Smooth muscle cell (in vitro differentiated cells): ENCODE data around the gene CLSTN1. TPM values are rescaled to one million over a fixed set of nuclear protein-coding genes. Genes with fewer than 3 reads are reported as not detected.

ENCODE experiments used
- DNase-seq: peaks from one replicate; lab custom pipeline; 2025; ENCODE audit not compliant: unreplicated experiment; lab: John Stamatoyannopoulos, UW
- H2AFZ ChIP-seq: fragments of 200-600 bp; sonication (generic); 2 replicates; pipeline ENCODE4 v1.6.0; 2016; ENCODE audit warnings: antibody characterized with exemption, low read depth, mild to moderate bottlenecking
- H3F3A ChIP-seq: fragments of 200-600 bp; sonication (generic); 2 replicates; pipeline ENCODE4 v1.6.0; 2017; ENCODE audit warnings: antibody characterized with exemption, low read depth
- H3K27ac ChIP-seq: fragments of 200-600 bp; sonication (generic); 2 replicates; pipeline ENCODE4 v1.5.1; 2016; ENCODE audit warnings: low read depth, mild to moderate bottlenecking
- H3K27me3 ChIP-seq: fragments of 200-600 bp; sonication (generic); 2 replicates; pipeline ENCODE4 v1.6.1; 2016; ENCODE audit warnings: low read depth, mild to moderate bottlenecking
- H3K36me3 ChIP-seq: fragments of 200-600 bp; sonication (generic); 2 replicates; pipeline ENCODE4 v1.5.1; 2016; ENCODE audit warnings: low read depth
- H3K4me1 ChIP-seq: fragments of 200-600 bp; sonication (generic); 2 replicates; pipeline ENCODE4 v1.5.1; 2016; ENCODE audit warnings: low read depth
- H3K4me2 ChIP-seq: fragments of 200-600 bp; sonication (generic); 2 replicates; pipeline ENCODE4 v1.6.0; 2016; ENCODE audit warnings: mild to moderate bottlenecking
- H3K4me3 ChIP-seq: fragments of 200-600 bp; sonication (generic); 2 replicates; pipeline ENCODE4 v1.5.1; 2016; ENCODE audit warnings: mild to moderate bottlenecking
- H3K79me2 ChIP-seq: fragments of 200-600 bp; sonication (generic); 2 replicates; pipeline ENCODE4 v1.6.0; 2016; ENCODE audit warnings: low read depth, mild to moderate bottlenecking
- H3K9ac ChIP-seq: fragments of 200-600 bp; sonication (generic); 2 replicates; pipeline ENCODE4 v1.6.0; 2016; ENCODE audit warnings: low read depth
- H3K9me3 ChIP-seq: fragments of 200-600 bp; sonication (generic); replicated peaks from 2 replicates; pipeline ENCODE4 v1.5.1; 2016; ENCODE audit warnings: low read depth
- H4K20me1 ChIP-seq: fragments of 200-600 bp; sonication (generic); 2 replicates; pipeline ENCODE4 v1.6.0; 2016; ENCODE audit warnings: low read depth
- CTCF ChIP-seq: fragments of 200-600 bp; sonication (generic); IDR thresholded peaks from 2 replicates; pipeline ENCODE4 v1.5.1; 2017; ENCODE audit warnings: borderline replicate concordance, mild to moderate bottlenecking, antibody characterized with exemption; ENCODE audit not compliant: insufficient read depth, poor library complexity, severe bottlenecking
- WGBS: methylation state at CpG from one replicate; pipeline ENCODE4 v1.1.7; 2016; ENCODE audit warnings: low lambda C conversion rate; 5-methylcytosine and 5-hydroxymethylcytosine counted together
- polyA plus RNA-seq: library from polyadenylated mRNA; unstranded; fragments of >200 nt; fragmentation: Nextera tagmentation; extraction: Ambion mirVana; gene quantifications from 2 replicates; pipeline ENCODE4 v1.2.1, GENCODE V29; 2016
- total RNA-seq: library from RNA; depleted of rRNA; stranded (reverse); fragments of >200 nt; gene quantifications from 2 replicates; pipeline ENCODE4 v1.2.3, GENCODE V29; 2014

CLSTN1 gene
- total RNA-seq (45.4 and 51.3 TPM in 2 replicates), polyA plus RNA-seq (83.5 and 90.8 TPM in 2 replicates)

GRCh38 chr1:9823943-9824701 lies at the start of gene CLSTN1:
Gene CLSTN1 (minus strand): TSS chr1:9823965. CDS start chr1:9823733, 232 bp downstream.
- Histone ChIP-seq H3K9me3 (no peaks in the 10 kb centered on the region), H3K27ac (peak within 1 kb of the TSS; percentile 38), H2AFZ (peak within 1 kb of the TSS; percentile 74), H3K4me1 (peaks cover 26% of the 10 kb centered on the region), H3K4me2 (peak within 1 kb of the TSS; percentile 92), H3K9ac (peak within 1 kb of the TSS; percentile 2), H3K36me3 (no peaks in the 10 kb centered on the region), H3F3A (peaks cover 35% of the 10 kb centered on the region), H3K27me3 (no peaks in the 10 kb centered on the region), H4K20me1 (peaks cover 41% of the 10 kb centered on the region), H3K79me2 (peaks cover 35% of the 10 kb centered on the region), H3K4me3 (peak within 1 kb of the TSS; percentile 87)
- TF ChIP-seq CTCF: no peak
- WGBS: under 1% methylated on average over 64 of the region's 93 CpGs
- peak; percentile 80 for DNase-seq

GRCh38 chr1:9873385-9873784 lies 49.6 kb upstream of the CLSTN1 start:
- H3K4me3 ChIP-seq: no peak overlapping the region

DNA sequence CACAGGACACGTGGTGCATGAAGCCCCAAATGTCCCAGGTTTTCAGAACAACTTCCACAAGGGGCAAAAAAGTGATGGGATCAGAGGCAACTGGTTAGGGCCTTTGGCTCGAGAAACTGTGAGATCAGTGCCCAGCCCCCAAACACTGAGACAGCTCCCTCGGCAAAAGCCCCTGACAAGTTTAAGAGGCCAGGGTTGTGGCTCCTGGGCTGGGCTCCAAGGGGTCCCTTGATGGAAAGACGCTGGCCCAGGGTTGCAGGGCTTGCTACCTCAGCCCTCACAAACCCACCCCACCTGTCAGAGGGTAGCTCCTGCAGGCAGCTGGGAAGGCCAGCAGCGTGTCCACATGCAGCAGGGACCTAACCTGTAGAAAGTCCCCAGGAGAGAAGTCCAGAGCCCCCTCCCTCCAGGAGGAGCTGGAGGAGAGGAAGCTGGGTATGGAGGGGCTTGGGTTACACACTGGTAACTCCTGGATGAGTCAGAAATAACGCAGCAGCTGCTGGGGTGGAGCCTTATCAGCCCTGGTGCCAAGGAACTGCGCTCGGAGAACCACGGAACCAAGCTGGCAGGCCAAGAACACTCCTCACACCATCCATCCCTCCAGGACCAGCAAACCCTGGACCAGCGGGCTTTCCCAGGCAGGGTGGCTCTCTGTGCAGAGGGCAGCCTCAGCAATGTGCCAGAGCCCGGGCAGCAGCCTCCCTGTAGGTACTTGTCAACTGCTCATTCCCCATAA lies 48.8 kb upstream of the CLSTN1 start:
- no peak for DNase-seq
- peaks cover 7% of the 10 kb centered on the region for H3K4me1 ChIP-seq
- no peaks in the 10 kb centered on the region for H3K27me3 ChIP-seq
- H3K79me2 ChIP-seq: no peaks in the 10 kb centered on the region
- no peak overlapping the region for H3K4me2 ChIP-seq
- H3K4me3 ChIP-seq: no peak overlapping the region
- no peaks in the 10 kb centered on the region for H3K36me3 ChIP-seq
- no peaks in the 10 kb centered on the region for H3F3A ChIP-seq
- no peaks in the 10 kb centered on the region for H4K20me1 ChIP-seq
- H3K27ac ChIP-seq: no peak overlapping the region
- no peak overlapping the region for H3K9ac ChIP-seq
- 86% methylated on average over 11 of the region's 11 CpGs for WGBS
- no peak overlapping the region for H2AFZ ChIP-seq
- TF ChIP-seq CTCF: no peak
- H3K9me3 ChIP-seq: no peaks in the 10 kb centered on the region

More at GRCh38 chr1:9873385-9873784, 49.6 kb upstream of the CLSTN1 start:
- TF ChIP-seq CTCF: no peak
- 98% methylated on average over 5 of the region's 5 CpGs for WGBS
- Histone ChIP-seq H3K27ac (no peak overlapping the region), H3K4me1 (peaks cover 7% of the 10 kb centered on the region), H3K27me3 (no peaks in the 10 kb centered on the region), H3K9me3 (no peaks in the 10 kb centered on the region), H2AFZ (no peak overlapping the region), H3K79me2 (no peaks in the 10 kb centered on the region), H3K36me3 (no peaks in the 10 kb centered on the region), H3K9ac (no peak overlapping the region), H4K20me1 (peaks cover 6% of the 10 kb centered on the region), H3K4me2 (no peak overlapping the region), H3F3A (no peaks in the 10 kb centered on the region)
- no peak for DNase-seq
